HG02852 (cell line): Measurements from ENCODE around the gene EPN1.

Source experiments
- ATAC-seq: cut with Tn5 transposase; IDR thresholded peaks from one replicate; pipeline ENCODE4 v1.9.1; 2021; ENCODE audit warnings: mild to moderate bottlenecking, moderate library complexity; ENCODE audit not compliant: unreplicated experiment

Gene EPN1

DNA sequence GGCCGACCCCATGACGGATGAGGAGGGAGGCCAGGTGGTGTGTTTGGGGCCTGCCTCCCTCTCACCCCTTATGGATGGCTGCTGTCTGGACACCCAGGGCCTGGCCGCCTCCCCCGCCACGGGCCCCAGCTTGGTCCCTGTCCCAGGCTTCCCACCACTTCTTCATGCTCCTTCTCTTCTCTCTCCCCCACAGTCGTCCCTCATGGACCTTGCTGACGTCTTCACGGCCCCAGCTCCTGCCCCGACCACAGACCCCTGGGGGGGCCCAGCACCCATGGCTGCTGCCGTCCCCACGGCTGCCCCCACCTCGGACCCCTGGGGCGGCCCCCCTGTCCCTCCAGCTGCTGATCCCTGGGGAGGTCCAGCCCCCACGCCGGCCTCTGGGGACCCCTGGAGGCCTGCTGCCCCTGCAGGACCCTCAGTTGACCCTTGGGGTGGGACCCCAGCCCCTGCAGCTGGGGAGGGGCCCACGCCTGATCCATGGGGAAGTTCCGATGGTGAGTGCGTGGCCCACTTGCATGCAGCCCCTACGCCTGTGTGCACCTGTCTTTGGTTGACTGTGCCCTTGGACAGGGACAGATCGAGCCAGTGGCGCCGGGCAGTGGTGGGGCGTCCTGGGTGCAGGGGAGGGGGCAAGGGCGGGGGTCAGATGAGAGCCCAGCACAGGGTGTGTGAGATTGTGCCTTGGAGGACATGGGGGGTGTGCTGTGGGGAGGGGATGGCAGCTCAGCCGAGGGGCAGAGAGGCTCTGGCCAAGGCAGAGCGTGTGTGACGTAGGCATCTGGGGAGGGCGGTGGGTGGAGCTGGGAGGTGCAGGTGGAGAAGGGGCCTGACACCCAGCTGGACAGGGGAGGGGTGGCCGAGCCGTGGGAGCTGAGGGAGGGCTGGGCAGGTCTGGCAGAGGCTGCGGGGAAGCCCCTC lies 16.8 kb downstream of the EPN1 start:
- ATAC-seq: no peak

DNA sequence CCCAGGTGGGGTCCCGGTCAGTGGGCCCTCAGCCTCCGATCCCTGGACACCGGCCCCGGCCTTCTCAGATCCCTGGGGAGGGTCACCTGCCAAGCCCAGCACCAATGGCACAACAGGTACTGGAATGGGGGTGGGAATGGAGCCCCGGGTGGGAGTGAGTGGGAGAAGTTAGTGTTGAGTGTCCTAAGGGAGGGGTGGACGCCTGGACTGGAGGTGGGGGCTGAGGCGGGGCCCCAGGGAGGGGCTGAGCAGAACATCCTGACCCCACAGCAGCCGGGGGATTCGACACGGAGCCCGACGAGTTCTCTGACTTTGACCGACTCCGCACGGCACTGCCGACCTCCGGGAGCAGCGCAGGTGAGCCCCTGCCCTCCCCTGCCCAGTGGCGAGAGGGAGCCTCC lies 17.7 kb downstream of the EPN1 start:
- no peak for ATAC-seq

DNA sequence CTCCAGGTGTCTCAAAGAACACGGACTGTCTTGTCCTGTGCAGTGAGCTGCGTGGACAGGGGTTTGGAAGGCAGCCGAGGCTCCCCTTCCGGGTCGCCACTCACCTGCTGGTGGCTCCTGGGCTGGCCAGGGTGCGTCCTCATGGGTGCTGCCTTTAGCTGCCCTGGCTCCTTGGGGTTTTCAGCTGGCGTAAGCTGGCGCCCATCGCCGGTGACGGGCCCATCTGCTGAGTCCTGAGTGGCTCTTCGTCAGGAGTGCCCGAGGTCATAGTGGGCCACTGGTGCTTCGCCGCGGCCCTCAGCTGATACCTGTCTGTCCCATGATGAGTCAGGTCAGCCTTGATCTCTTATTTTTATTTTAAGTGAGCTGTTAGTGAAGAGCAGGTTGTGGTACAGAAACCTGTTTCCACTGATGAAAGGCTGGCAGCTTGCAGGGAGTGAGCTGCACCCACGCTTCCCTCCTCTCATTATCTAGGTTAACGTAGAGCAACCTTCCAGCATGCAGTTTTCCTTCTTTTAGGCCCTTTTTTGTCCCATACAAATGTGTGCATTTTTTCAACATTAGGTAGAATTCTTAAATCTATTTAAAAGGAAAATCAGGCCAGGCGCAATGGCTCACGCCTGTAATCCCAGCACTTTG lies 18.4 kb downstream of the EPN1 start:
- no peak for ATAC-seq

DNA sequence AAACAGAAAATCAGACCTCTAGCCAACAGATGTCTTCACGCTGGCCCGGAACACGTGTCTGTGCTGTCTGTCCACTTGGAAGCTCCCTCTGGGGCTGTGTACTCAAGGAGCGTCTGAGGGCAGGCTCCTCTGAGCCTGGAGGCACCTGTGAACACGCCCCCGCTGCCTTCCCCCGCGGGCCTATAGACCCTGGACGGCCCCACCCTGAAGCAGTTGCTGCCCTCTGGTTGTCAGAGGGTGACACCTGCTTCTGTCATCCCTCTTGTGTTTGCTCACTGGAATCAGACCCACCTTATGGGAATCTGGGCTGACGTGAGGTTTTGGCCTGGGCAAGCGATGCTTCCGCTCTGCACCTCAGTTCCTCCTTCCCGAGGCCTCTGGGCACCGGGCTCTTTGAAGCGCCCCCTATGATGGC lies 19.2 kb downstream of the EPN1 start:
- ATAC-seq: no peak

DNA sequence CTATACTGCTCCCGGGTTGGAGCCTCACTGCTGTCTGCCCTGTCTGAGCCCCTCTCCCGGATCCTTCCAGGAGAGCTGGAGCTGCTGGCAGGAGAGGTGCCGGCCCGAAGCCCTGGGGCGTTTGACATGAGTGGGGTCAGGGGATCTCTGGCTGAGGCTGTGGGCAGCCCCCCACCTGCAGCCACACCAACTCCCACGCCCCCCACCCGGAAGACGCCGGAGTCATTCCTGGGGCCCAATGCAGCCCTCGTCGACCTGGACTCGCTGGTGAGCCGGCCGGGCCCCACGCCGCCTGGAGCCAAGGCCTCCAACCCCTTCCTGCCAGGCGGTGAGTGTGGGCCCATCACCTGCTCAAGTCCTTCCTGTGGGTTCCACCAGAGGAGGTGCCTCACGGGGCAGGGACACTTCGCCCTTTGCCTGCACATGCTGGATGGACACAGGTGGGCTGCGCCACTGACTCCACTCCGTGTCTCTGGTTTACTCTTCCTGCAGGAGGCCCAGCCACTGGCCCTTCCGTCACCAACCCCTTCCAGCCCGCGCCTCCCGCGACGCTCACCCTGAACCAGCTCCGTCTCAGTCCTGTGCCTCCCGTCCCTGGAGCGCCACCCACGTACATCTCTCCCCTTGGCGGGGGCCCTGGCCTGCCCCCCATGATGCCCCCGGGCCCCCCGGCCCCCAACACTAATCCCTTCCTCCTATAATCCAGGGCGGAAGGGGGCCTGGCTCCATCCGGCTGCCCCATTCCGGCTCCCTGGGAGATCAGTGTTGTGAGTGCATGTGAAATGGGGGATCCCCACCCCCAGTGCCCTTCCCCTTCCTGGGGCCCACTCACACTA lies 19.8 kb downstream of the EPN1 start:
- ATAC-seq: no peak

DNA sequence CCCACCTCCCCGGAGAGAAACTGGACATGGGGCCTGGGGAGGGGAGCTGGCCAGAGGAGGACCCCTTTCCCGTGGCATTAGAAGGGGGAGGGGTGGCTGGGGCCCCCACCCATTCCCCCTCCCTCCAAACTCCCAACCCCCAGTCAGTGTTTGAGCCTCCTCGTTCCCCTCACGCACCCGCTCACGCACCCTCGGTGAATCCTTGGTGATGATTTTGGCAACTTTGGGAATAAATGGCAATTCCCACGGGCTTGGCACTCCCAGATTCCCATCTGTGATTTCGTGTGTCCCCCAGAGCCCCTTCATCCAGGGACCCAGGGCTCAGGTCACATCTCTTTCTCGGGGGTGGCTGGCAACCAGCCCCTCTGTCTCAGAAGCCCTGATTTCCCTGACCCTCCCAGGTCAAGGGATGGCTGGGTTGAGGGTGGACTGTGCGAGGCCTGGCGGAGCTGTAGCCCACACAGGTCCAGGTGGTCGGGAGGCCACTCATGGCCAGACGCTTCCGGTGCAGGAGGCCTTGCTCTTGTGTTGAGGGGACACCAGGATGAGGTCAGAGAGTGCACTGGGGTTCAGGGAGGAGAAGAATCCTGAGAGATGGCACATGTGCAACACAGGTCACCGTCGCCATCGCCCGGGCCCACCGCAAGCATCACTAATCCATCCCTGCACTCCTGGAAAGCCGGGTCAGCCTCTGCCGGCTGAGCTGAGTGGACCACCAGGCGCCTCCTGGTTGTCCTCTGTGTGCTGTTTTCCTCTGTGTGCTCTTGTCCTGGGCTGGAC lies 20.7 kb downstream of the EPN1 start:
- ATAC-seq: no peak

DNA sequence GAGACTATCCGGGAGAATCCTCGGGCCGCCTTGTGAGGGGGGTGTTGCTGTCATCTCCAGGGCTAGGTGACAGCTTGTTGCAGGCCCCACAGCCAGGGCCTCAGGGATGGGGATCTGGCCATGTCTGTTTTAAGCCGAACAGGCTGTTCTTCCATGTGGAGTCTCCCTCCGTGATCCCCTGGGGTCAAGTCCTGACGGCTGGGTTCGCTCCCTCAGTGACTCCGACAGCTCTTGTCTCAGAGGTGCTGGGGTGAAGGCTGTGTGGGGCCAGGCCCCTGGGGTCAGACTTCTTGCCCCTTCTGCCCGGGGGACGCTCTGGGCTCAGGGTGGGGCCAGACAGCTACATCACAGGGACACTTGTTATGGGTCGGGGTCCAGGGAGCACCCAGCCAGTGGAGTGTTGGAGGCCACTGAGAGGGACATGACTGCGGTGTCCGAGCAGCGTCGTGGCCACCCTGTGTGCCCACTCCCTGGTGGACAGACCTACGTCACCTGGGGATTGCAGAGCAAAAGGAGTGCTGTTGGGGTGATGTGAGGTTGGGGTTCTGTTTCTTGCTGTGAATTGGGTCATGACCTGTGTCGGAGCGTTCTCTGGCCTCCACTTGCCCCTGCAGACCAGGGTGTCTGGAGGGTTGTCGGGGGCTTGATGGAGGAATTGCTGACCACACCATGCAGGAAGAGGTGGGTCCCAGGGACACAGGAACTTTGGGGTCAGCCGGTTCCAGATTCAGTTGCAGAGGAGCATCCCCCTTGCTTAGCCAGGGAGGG lies 21.5 kb downstream of the EPN1 start:
- ATAC-seq: no peak

DNA sequence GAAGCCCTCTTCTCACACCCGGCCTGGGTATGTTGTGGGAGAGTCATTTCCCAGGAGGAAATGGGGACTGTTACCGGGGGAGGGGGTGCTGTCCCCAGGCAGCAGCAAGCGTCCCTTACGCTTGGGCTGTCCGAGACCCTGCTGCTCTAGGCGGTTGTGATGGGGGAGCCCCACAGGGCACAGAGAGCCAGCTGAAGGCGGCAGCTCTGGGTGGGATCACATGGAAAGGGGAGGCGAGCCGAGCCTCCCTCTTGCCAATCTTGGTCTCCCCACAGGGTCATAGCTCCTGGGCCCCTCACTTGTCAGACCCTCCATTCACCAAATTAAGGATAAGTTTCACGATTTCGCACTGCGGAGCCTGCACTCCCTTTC lies 22.0 kb downstream of the EPN1 start:
- no peak for ATAC-seq

DNA sequence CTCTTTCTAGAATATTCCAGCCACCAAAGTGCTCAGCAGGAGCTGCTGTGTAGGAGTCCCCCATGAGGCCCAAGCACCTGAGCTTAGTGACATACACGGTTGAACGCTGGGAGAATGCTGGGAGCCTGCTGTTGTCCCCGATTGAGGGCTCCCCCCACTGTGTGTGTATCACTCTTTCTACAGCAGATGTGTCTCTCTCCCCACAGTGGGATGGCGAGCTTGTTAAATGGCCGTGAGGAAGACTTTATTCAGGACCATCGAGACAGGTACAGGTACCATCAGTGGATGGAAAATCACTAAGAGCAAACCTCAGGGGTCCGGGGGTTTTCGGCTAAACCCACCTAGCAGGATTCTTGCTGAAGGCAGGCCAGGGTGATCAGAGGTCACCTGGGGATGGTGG lies 22.7 kb downstream of the EPN1 start:
- no peak for ATAC-seq

DNA sequence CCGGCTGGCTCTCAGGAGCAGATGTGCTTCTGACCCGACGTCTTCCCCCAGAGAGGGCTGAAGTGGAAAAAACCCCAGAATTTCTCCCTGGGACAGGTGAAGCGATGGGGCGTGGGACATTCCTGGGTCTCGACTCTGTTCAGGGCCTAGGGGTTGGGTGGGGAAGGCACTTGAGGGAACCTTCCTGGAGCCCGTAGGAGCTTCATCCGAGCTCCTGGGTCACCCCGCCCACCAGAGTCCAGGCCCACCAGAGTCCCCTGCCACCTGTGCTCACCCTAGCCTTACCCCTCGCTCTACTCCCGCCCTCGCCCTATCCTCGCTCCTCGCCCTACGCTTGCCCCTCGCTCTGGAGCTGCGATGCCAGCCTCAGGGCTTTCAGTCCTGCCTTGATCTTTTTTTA lies 23.2 kb downstream of the EPN1 start:
- no peak for ATAC-seq

DNA sequence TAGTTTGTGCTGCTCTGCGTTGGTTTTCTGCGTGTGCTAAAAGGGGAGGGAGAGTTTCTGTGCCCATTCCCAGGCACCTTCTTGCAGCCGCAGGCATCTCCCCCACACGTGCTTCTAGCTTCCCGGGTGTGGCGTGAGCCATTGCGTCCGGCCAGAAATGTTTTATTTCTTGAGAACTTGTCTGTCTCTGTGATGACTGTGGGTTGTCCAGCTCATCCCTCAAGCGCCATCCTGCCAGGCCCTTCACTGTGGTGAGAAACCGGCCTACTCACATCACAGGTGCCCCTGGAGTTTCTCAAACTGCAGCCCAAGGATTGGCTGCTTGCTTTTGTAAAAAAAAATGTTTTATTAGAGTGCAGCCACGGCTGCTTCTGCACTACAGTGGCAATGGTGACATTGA lies 24.2 kb downstream of the EPN1 start:
- no peak for ATAC-seq

DNA sequence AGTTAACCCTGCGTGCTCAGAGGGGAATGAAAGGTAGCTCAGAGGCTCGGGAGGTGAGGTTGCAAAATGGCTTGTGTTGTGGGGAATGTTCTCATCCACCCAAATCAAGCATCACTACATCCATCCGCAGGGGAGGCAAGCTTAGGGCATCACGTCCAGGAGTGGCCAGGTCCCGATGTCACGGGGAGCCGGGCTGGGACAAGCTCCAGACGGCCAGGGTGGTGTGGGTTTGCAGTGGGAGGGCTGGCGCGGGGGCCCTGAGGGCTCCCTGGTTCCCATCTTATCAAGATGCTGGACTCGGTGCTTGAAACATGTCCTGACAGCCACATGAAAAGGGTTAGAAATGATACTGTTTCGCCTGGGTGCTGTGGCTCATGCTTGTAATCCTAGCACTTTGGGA lies 25.8 kb downstream of the EPN1 start:
- ATAC-seq: no peak

DNA sequence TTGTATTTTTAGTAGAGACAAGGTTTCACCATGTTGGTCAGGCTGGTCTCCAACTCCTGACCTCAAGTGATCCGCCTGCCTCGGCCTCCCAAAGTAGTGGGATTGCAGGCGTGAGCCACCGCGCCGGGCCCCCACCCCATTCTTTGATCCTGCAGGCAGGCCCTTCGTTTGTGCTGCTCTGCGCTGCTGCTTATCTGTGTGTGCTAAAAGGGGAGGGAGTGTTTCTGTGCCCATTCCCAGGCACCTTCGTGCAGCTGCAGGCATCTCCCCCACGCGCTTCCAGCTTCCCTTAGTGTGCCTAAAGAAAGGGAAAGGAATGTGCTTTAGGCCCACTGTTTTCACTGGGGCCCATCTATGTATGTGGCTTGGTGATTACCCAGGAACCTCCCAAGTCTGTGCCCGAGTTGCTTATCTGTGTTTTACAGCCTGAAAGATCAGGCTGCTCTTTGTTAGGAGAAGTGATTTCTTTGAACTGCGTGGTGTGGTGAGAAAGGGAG lies 27.2 kb downstream of the EPN1 start:
- no peak for ATAC-seq

DNA sequence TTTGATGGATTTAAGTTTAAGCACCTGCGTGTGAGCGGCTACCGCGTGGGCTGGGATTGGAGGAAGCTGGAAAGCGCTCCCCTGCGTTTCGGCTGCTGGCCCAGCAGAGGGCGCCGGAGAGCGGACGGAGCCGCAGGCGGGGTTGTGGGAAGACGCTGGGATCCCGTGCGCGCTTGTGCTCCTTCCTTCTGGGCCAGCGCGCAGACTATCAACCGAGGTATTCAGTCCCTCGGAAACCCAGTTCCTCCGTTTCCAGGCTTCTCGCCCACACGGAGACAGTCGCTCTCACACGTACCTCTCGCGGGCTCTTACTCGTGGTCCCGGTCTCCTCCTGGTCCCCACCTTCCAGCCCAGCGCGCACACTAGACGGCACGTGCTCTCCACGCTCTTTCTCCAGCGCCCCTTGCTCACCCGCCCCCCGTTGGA lies 28.8 kb downstream of the EPN1 start:
- no peak for ATAC-seq

DNA sequence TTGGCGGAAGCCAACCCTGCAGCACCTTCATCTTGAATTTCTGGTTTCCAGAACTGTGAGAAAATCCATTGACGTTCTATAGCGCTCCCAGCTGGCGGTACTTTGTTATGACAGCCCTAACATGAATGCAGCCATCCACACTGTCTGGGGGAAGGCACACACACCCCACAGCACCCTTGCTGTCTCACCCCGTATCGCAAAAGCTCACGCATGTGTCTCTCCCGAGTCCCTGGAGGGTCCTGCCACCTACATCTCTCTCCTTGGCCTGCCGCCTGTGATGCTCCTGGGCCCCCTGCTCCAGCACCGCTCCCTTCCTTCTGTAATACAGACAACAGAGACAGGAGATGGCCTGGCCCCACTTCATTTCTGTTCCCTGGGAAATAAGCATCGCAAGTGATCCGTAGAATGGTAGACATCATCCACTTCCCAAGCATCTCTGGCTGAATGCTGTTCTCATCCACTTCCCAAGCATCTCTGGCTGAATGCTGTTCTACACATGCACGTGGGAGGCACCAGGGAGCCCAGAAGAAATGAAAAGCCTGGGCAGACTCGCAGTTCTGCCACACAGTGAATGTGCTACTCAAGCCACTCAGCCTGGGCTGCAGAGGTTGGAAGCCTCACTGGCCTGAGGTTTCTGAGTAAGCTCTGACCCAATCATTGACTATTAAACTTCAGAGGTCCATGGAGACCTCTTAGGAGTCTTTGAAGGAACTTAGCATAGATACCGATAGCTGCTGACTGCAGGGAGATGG lies 29.6 kb downstream of the EPN1 start:
- ATAC-seq: no peak

DNA sequence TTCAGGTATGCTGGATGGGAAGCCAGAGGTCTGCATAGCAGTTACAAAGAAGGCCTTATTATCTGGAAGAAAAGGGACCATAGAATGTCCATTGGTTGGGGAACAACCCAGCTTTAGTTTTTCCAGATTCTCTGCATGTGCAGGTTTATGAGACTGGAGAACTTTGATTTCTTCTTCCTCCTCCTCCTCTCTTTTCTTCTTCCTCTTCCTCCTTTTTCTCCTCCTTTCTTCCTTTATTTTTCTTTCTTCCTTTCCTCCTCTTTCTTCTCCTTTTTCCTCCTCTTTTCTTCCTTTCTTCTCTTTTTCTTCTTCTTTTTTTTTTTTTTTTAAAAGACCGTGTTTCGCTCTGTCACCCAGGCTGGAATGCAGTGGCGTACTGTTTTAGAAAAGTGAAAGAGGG lies 30.9 kb downstream of the EPN1 start:
- no peak for ATAC-seq

DNA sequence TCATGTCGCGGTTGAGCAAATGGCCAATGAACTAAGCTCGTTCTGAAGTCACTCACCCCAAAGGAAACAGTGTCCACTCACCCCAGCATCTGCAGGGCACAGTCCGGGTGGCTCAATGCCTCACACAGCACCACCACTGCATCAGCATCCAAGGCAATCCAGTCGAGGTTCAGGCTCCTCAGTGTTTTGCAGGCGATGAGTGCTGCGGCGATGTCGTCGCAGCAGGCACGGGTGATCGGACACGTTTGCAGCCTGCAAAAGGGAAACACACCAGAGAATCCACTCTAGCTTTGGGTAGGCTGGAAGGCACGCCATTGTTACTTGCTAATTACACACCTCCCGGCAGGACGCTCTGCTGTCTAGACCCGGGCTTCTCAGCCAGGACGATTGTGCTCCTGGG lies 36.7 kb downstream of the EPN1 start:
- ATAC-seq: no peak

DNA sequence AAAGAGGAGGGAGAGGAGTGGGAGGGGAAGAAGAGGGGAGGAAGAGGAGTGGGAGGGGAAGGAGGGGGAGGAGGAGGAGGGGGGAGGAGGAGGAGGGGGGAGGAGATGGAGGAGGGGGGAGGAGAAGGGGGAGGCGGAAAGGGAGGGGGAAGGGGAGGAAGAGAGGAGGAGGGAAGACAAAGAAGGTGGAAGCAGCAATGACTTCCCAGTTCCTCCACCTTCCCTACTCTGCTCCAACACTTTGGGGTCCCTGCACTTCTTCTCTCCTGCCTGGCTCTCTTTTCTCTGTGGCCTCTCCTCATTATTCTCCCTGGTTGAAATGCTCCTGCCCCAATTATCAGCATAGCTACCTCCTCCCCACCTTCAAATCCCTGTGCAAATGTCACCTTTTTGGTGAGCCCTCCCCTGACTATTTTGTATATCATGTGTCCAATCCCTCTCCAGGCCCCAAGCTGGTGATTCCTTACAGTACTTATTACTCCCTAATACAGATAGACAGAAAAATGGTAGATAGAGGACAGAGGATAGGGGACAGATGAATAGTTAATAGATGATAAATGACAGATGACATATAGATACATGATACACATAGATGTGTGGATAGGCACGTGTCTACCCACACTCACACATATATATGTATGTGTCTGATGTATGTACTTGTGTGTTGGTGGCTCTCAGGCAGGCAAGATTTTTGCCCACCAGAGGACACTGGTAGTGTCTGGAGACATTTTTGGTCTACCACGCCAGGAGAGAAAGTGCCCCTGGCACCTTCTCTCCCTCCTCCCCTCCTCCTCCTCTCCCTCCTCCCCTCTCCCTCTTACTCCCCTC lies 38.0 kb downstream of the EPN1 start:
- no peak for ATAC-seq
